Measurements from ENCODE around the gene ETV2.
"Not testable (repeated sequence)": the region's sequence is repeated elsewhere in the genome, so short reads cannot be mapped to it uniquely, and the experiment has no call there.

The ETV2 gene

GRCh38 chr19:35623327-35624010 is 18.1 kb upstream of the ETV2 start:
- DNase-seq (ENCODE audit: low read depth in 2 of 3, low spot score in 2 of 3): no peak

GRCh38 chr19:35628264-35628564 is 13.3 kb upstream of the ETV2 start:
- DNase-seq (ENCODE audit: low read depth in 2 of 3, low spot score in 2 of 3): no peak

GRCh38 chr19:35628565-35629331 is 12.8 kb upstream of the ETV2 start, which contains the start of gene RBM42:
Gene RBM42, plus strand, starts transcription at chr19:35629036. Its CDS starts 118 bp downstream, at chr19:35629154.
- peak; percentile 96 to 98 (median 98) for DNase-seq (ENCODE audit: low read depth in 2 of 3, low spot score in 2 of 3)

- no peak for DNase-seq (ENCODE audit: low read depth in 2 of 3, low spot score in 2 of 3)
Observed at GRCh38 chr19:35629332-35629633, 12.3 kb upstream of the ETV2 start.

- DNase-seq (ENCODE audit: low read depth in 2 of 3, low spot score in 2 of 3): no peak
Observed at GRCh38 chr19:35633727-35634440, 7.7 kb upstream of the ETV2 start.

GRCh38 chr19:35636651-35637050 is 4.9 kb upstream of the ETV2 start:
- DNase-seq (ENCODE audit: low read depth in 2 of 3, low spot score in 2 of 3): no peak

- DNase-seq (ENCODE audit: low read depth in 2 of 3, low spot score in 2 of 3): no peak
Observed at GRCh38 chr19:35637165-35637564, 4.4 kb upstream of the ETV2 start.

GRCh38 chr19:35639321-35639639 is 2.3 kb upstream of the ETV2 start:
- no peak for DNase-seq (ENCODE audit: low read depth in 2 of 3, low spot score in 2 of 3)

- no peak for DNase-seq (ENCODE audit: low read depth in 2 of 3, low spot score in 2 of 3)
Observed at GRCh38 chr19:35639863-35640262, 1.7 kb upstream of the ETV2 start.

- DNase-seq (ENCODE audit: low read depth in 2 of 3, low spot score in 2 of 3): no peak
Observed at GRCh38 chr19:35642312-35642711, 767 bp downstream of the ETV2 start.

- DNase-seq (ENCODE audit: low read depth in 2 of 3, low spot score in 2 of 3): no peak
Observed at GRCh38 chr19:35642798-35643254, 1.3 kb downstream of the ETV2 start.

- DNase-seq (ENCODE audit: low read depth in 2 of 3, low spot score in 2 of 3): peak; percentile 62 to 87 (median 70)
Observed at GRCh38 chr19:35643255-35644205, 2.0 kb downstream of the ETV2 start.

- DNase-seq (ENCODE audit: low read depth in 2 of 3, low spot score in 2 of 3): peak; percentile 79 to 89 (median 88)
Observed at GRCh38 chr19:35644206-35644986, 2.9 kb downstream of the ETV2 start.

- peak; percentile 49 to 85 (median 51) for DNase-seq (ENCODE audit: low read depth in 2 of 3, low spot score in 2 of 3)
Observed at GRCh38 chr19:35644987-35645679, 3.6 kb downstream of the ETV2 start.

GRCh38 chr19:35645680-35646511 is 4.4 kb downstream of the ETV2 start:
- no peak for DNase-seq (ENCODE audit: low read depth in 2 of 3, low spot score in 2 of 3)

- DNase-seq (ENCODE audit: low read depth in 2 of 3, low spot score in 2 of 3): peak; percentile 66 to 75 (median 72)
Observed at GRCh38 chr19:35648017-35648961, 6.7 kb downstream of the ETV2 start, which contains the start of gene COX6B1. Gene COX6B1, plus strand, starts transcription at chr19:35648323. Its CDS starts 2,921 bp downstream, at chr19:35651244.

- no peak for DNase-seq (ENCODE audit: low read depth in 2 of 3, low spot score in 2 of 3)
Observed at GRCh38 chr19:35650581-35650980, 9.0 kb downstream of the ETV2 start.

GRCh38 chr19:35654828-35655227 is 13.3 kb downstream of the ETV2 start:
- not testable (repeated sequence) for DNase-seq (ENCODE audit: low read depth in 2 of 3, low spot score in 2 of 3)

All from activated CD8-positive, alpha-beta memory T cell treated with anti-CD3 and anti-CD28 coated beads for 48 hours (primary cell).